K562 (cell line): Measurements from ENCODE around the gene BCAR3. TPM values are rescaled to one million over a fixed set of nuclear protein-coding genes. Genes with fewer than 3 reads are reported as not detected.

Experiments
- ATAC-seq: fragments of 200-7000 bp; cut with Tn5 transposase; 3 replicates; pipeline ENCODE4 v1.9.1; 2020; ENCODE audit warnings: moderate library complexity
- BruUV-seq: library from RNA; stranded (reverse); fragments of 400-500 nt; replicated peaks from 2 replicates; lab custom pipeline; 2021; lab: Mats Ljungman, UMichigan
- CTCF ChIA-PET: fragments of 300-600 bp; formaldehyde crosslinking; extraction: SDS; loops from one replicate; lab custom pipeline; 2021; ENCODE audit warnings: low intra/inter-chr PET ratio; lab: Yijun Ruan, JAX
- POLR2A ChIA-PET: fragments of 300-600, 350-650 bp; sonication (Branson Sonifier 250); formaldehyde crosslinking; extraction: SDS; loops from one replicate; lab custom pipeline; 2021; ENCODE audit warnings: antibody characterized with exemption, inconsistent platforms; lab: Yijun Ruan, JAX
- DNase-seq, 4 experiments: peaks; one replicate each; pipeline versions ENCODE4 v3.0.0 to v3.0.0-alpha.2; 2011 to 2018; ENCODE audit warnings: low spot score in 3 of 4, mixed read lengths in 3 of 4; ENCODE audit errors: extremely low read depth in 1 of 4
- FAIRE-seq: peaks from 2 replicates; lab custom pipeline; 2011; peaks lifted over from hg19 to GRCh38; lab: Jason Lieb, UNC
- H2AFZ ChIP-seq: 2 replicates; pipeline ENCODE4 v1.6.0; 2011; ENCODE audit warnings: low read depth, low read length, control low read depth, inconsistent platforms
- H3K27ac ChIP-seq: fragments of 200-600 bp; 3 replicates; pipeline ENCODE4 v1.8.0; 2011; ENCODE audit warnings: low read depth, mild to moderate bottlenecking, control low read depth, inconsistent platforms, low read length, moderate library complexity, mixed read lengths; ENCODE audit errors: extremely low read depth
- H3K27me3 ChIP-seq, 2 experiments: fragments of 300-600 bp in 1 of 2; 2 replicates in 1 of 2; 3 replicates in 1 of 2; pipeline versions ENCODE4 v1.6.0 to v1.8.0; 2011; ENCODE audit warnings: inconsistent platforms in 2 of 2, low read length in 2 of 2, mild to moderate bottlenecking in 1 of 2, mixed read lengths in 1 of 2, moderate library complexity in 1 of 2; ENCODE audit not compliant: control insufficient read depth in 2 of 2, insufficient read depth in 2 of 2
- H3K36me3 ChIP-seq: fragments of 300-600 bp; 3 replicates; pipeline ENCODE4 v1.8.0; 2011; ENCODE audit warnings: mild to moderate bottlenecking, low read length, inconsistent platforms; ENCODE audit not compliant: control insufficient read depth, insufficient read depth
- H3K4me1 ChIP-seq, 2 experiments: fragments of 200-600 bp in 1 of 2; replicated peaks in 1 of 2; 2 replicates in 1 of 2; 3 replicates in 1 of 2; pipeline versions ENCODE4 v1.5.1 to v1.8.0; 2011; ENCODE audit warnings: inconsistent platforms in 2 of 2, low read length in 2 of 2, mild to moderate bottlenecking in 1 of 2, mixed read lengths in 1 of 2, moderate library complexity in 1 of 2; ENCODE audit not compliant: control insufficient read depth in 2 of 2, insufficient read depth in 2 of 2
- H3K4me2 ChIP-seq: 2 replicates; pipeline ENCODE4 v1.6.1; 2011; ENCODE audit warnings: low read length, control low read depth, inconsistent platforms, mixed read lengths; ENCODE audit not compliant: insufficient read depth
- H3K4me3 ChIP-seq: fragments of 200-600 bp; sonication (generic), shearing (Covaris generic); 2 replicates; pipeline ENCODE4 v1.5.1; 2016; ENCODE audit warnings: control low read depth, inconsistent platforms
- H3K79me2 ChIP-seq: fragments of 200-600 bp; 3 replicates; pipeline ENCODE4 v1.8.0; 2011; ENCODE audit warnings: low read length, inconsistent platforms; ENCODE audit not compliant: control insufficient read depth, insufficient read depth
- H3K9ac ChIP-seq, 2 experiments: 2 replicates each; pipeline versions ENCODE4 v1.6.0 to v1.6.1; 2011; ENCODE audit warnings: low read depth in 2 of 2, low read length in 2 of 2, control low read depth in 1 of 2, inconsistent platforms in 1 of 2, mild to moderate bottlenecking in 1 of 2, mixed read lengths in 1 of 2; ENCODE audit not compliant: insufficient read depth in 1 of 2
- H3K9me1 ChIP-seq: one replicate; pipeline ENCODE4 v1.6.0; 2011; ENCODE audit warnings: inconsistent platforms, mild to moderate bottlenecking, low read length, moderate library complexity; ENCODE audit not compliant: control insufficient read depth, insufficient read depth
- H3K9me3 ChIP-seq: replicated peaks from 2 replicates; pipeline ENCODE4 v1.5.1; 2011; ENCODE audit warnings: low read depth, low read length, inconsistent platforms; ENCODE audit not compliant: control insufficient read depth, insufficient read depth
- H4K20me1 ChIP-seq: replicated peaks from 2 replicates; pipeline ENCODE4 v1.6.1; 2011; ENCODE audit warnings: low read length, inconsistent platforms, mixed read lengths; ENCODE audit not compliant: control insufficient read depth, insufficient read depth
- ARNT ChIP-seq, 2 experiments: fragments of 450-650 bp; IDR thresholded peaks; 2 replicates each; pipeline ENCODE4 v1.6.1; 2016; ENCODE audit warnings: mild to moderate bottlenecking in 1 of 2
- COPS2 ChIP-seq: fragments of 450-650 bp; conservative IDR thresholded peaks from 2 replicates; pipeline ENCODE4 v1.6.1; 2016; ENCODE audit warnings: mild to moderate bottlenecking, moderate library complexity
- DACH1 ChIP-seq: fragments of 450-650 bp; IDR thresholded peaks from 2 replicates; pipeline ENCODE4 v1.6.1; 2018; ENCODE audit not compliant: partially characterized antibody
- KLF6 ChIP-seq: fragments of 250-450 bp; sonication (Bioruptor Pico); IDR thresholded peaks from 2 replicates; pipeline ENCODE4 v1.4.0; 2020; ENCODE audit warnings: mild to moderate bottlenecking, moderate library complexity, borderline replicate concordance
- MIER1 ChIP-seq: fragments of 450-650 bp; IDR thresholded peaks from 2 replicates; pipeline ENCODE4 v1.6.1; 2016; ENCODE audit warnings: antibody characterized with exemption, mild to moderate bottlenecking, low read depth
- NFXL1 ChIP-seq: fragments of 450-650 bp; formaldehyde crosslinking; IDR thresholded peaks from 2 replicates; pipeline ENCODE4 v1.4.0; 2021; ENCODE audit warnings: mild to moderate bottlenecking
- SRSF3 ChIP-seq: fragments of 200-400 bp; formaldehyde crosslinking; IDR thresholded peaks from 2 replicates; pipeline ENCODE4 v1.6.1; 2016; ENCODE audit warnings: mild to moderate bottlenecking, low read length, moderate library complexity; ENCODE audit not compliant: insufficient read depth
- TAL1 ChIP-seq: fragments of 450-650 bp; IDR thresholded peaks from 2 replicates; pipeline ENCODE4 v1.6.1; 2016; ENCODE audit warnings: mild to moderate bottlenecking
- WGBS: fragments of 100-300 bp; shearing (Covaris generic); methylation state at CpG from one replicate; pipeline ENCODE4 v1.1.6; 2016; ENCODE audit warnings: low coverage, mixed read lengths; ENCODE audit not compliant: insufficient coverage; ENCODE audit errors: missing lambda C conversion rate; 5-methylcytosine and 5-hydroxymethylcytosine counted together
- in situ Hi-C: fragments of 300-500 bp; cut with MboI; formaldehyde crosslinking; loops from 4 replicates; pipeline ENCODE4 v1.15.0; 2018; ENCODE audit warnings: inconsistent platforms, mixed read lengths
- intact Hi-C: fragments of 100-400 bp; cut with micrococcal nuclease; formaldehyde crosslinking; loops from 2 replicates; pipeline ENCODE4 v1.14.2; 2022
- polyA plus RNA-seq, 8 experiments: library from polyadenylated mRNA; depleted of rRNA in 4 of 8; stranded (reverse) in 5 of 8; unstranded in 3 of 8; fragments of >200 nt; fragmentation: Nextera tagmentation in 2 of 8; fragmentation: Illumina TruSeq in 1 of 8; extraction: Ambion mirVana in 2 of 8; extraction: Trizol in 1 of 8; gene quantifications; 2 replicates each; pipeline versions ENCODE4 v1.2.1 to v1.2.3, GENCODE V29; 2011 to 2014; ENCODE audit warnings: inconsistent platforms in 1 of 8, missing spikeins in 1 of 8
- total RNA-seq, 7 experiments: library from RNA; depleted of rRNA in 6 of 7; stranded (reverse); fragments of >200 nt in 6 of 7; fragmentation: Illumina TruSeq in 2 of 7; extraction: Trizol in 2 of 7; gene quantifications; 2 replicates each; pipeline versions ENCODE4 v1.2.1 to v1.2.3, GENCODE V29; 2011 to 2021; ENCODE audit warnings: low replicate concordance in 1 of 7
- TF ChIP-seq, protein P1 (sequence below): fragments of 250-450 bp; sonication (Bioruptor Pico); IDR thresholded peaks from 2 replicates; pipeline ENCODE4 v1.5.0; 2020; ENCODE audit warnings: mild to moderate bottlenecking, borderline replicate concordance

The BCAR3 gene
- total and polyA plus RNA-seq, 9 of the 15 experiments (the other 6 are each of a cell fraction or from before 2014, with no cell fraction given) = 1.8 to 6.3 (median 3.8) TPM

DNA sequence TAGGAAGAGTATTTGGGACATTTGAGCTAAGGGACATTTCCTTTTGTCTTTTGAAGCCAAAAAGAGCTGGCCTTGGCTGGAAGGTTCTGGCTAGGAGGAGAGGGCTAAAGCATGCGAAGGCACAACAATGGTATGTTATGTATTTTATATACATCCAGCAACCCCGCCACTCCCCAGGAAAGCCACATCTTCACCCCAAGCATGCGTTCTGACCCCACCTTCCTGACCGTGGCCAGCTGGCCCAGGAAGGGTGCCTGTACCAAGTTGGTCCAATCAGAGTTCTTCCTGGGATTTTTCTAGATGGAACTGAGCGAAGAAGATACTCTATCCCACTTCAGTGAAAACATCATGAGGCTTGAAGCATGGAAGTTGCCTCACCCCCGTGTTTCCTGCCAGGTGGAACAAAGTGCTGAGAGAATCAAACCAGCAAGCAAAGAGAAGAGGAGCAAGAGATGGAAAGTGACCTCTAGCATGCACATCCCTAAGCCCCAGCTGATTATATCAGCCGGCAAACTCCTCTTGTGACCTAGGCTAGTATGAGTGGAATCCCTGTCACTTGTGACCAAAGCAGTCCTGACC lies 82.7 kb downstream of the BCAR3 start:
- Histone ChIP-seq H3K27me3 (peaks cover 38 to 58% of the 10 kb centered on the region in 2 experiments), H3K9ac (no peak overlapping the region), H3K36me3 (no peaks in the 10 kb centered on the region), H3K9me1 (no peaks in the 10 kb centered on the region), H3K4me1 (no peaks in the 10 kb centered on the region), H4K20me1 (no peaks in the 10 kb centered on the region), H3K4me2 (no peak overlapping the region), H3K4me3 (no peak overlapping the region), H2AFZ (no peak overlapping the region), H3K79me2 (no peaks in the 10 kb centered on the region), H3K27ac (no peak overlapping the region), H3K9me3 (no peaks in the 10 kb centered on the region)
- in situ Hi-C loops = no loop called here
- ChIA-PET CTCF (no interaction called here), POLR2A (interaction anchor here (1.2 to 1.3 kb wide), 3 partner anchors 19 to 23 kb away, joined by 3 to 4 read pairs (median 3); no protein-coding TSS in a partner anchor)
- no peak for DNase-seq
- FAIRE-seq = no peak
- WGBS = 6% methylated on average over 7 of the region's 7 CpGs
- no peak for TF ChIP-seq TAL1
- no peak for TF ChIP-seq KLF6
- no peak for TF ChIP-seq DACH1
- intact Hi-C loops = no loop called here
- no TSS peak for BruUV-seq
- ATAC-seq = no peak

GRCh38 chr1:93598396-93598795 lies 83.2 kb downstream of the BCAR3 start:
- WGBS = 5% methylated on average over 2 of the region's 2 CpGs
- no peak for ATAC-seq
- H3K4me3 ChIP-seq = no peak overlapping the region
- H3K27ac ChIP-seq = no peak overlapping the region
- no peaks in the 10 kb centered on the region for H3K36me3 ChIP-seq
- no TSS peak for BruUV-seq
- intact Hi-C loops = no loop called here
- CTCF ChIA-PET = no interaction called here
- no peak for DNase-seq
- H4K20me1 ChIP-seq = no peaks in the 10 kb centered on the region
- H3K79me2 ChIP-seq = no peaks in the 10 kb centered on the region
- no peaks in the 10 kb centered on the region for H3K4me1 ChIP-seq
- H3K4me2 ChIP-seq = no peak overlapping the region
- no peaks in the 10 kb centered on the region for H3K9me3 ChIP-seq
- in situ Hi-C loops = no loop called here
- H3K27me3 ChIP-seq = peaks cover 33 to 55% of the 10 kb centered on the region in 2 experiments
- no peak for FAIRE-seq
- no peak overlapping the region for H2AFZ ChIP-seq
- H3K9me1 ChIP-seq = no peaks in the 10 kb centered on the region
- POLR2A ChIA-PET = interaction anchor here (1.2 to 1.3 kb wide), 3 partner anchors 18 to 22 kb away, joined by 3 to 4 read pairs (median 3); no protein-coding TSS in a partner anchor
- H3K9ac ChIP-seq = no peak overlapping the region
- no peak for TF ChIP-seq SRSF3
- TF ChIP-seq, protein P1, sequence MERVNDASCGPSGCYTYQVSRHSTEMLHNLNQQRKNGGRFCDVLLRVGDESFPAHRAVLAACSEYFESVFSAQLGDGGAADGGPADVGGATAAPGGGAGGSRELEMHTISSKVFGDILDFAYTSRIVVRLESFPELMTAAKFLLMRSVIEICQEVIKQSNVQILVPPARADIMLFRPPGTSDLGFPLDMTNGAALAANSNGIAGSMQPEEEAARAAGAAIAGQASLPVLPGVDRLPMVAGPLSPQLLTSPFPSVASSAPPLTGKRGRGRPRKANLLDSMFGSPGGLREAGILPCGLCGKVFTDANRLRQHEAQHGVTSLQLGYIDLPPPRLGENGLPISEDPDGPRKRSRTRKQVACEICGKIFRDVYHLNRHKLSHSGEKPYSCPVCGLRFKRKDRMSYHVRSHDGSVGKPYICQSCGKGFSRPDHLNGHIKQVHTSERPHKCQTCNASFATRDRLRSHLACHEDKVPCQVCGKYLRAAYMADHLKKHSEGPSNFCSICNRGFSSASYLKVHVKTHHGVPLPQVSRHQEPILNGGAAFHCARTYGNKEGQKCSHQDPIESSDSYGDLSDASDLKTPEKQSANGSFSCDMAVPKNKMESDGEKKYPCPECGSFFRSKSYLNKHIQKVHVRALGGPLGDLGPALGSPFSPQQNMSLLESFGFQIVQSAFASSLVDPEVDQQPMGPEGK (CRISPR knock-in tag) = no peak
- TF ChIP-seq ARNT (IDR thresholded peaks at IDR 0.05) = no peak
- TF ChIP-seq COPS2 = no peak
- no peak for TF ChIP-seq NFXL1
- no peak for TF ChIP-seq MIER1
